SU-DHL-6 (cell line): ENCODE data around the gene NFATC1.
A peak's percentile ranks its signal among the peaks of the same experiment; 100 is the strongest.

Experiments
- H2AFZ ChIP-seq: fragments of 200-600 bp; sonication (generic); 2 replicates; pipeline ENCODE4 v1.6.1; 2014; ENCODE audit warnings: low read depth, mild to moderate bottlenecking, moderate library complexity, mixed read lengths, antibody characterized with exemption, low read length; ENCODE audit not compliant: severe bottlenecking
- H3F3A ChIP-seq: fragments of 200-600 bp; shearing (Covaris generic); 2 replicates; pipeline ENCODE4 v1.6.0; 2016; ENCODE audit warnings: antibody characterized with exemption, mild to moderate bottlenecking; ENCODE audit not compliant: insufficient read depth
- H3K27ac ChIP-seq: fragments of 200-600 bp; sonication (generic); 2 replicates; pipeline ENCODE4 v1.5.1; 2016; ENCODE audit warnings: low read depth, mild to moderate bottlenecking, low read length, moderate library complexity, mixed read lengths
- H3K27me3 ChIP-seq: fragments of 200-600 bp; sonication (generic), shearing (Covaris generic); 2 replicates; pipeline ENCODE4 v1.6.0; 2014; ENCODE audit warnings: mild to moderate bottlenecking, low read length
- H3K36me3 ChIP-seq: fragments of 200-600 bp; sonication (generic); 2 replicates; pipeline ENCODE4 v1.6.1; 2014; ENCODE audit warnings: mild to moderate bottlenecking, low read length, mixed read lengths
- H3K4me2 ChIP-seq: fragments of 300-600, 200-600 bp; shearing (Covaris generic), sonication (generic); 2 replicates; pipeline ENCODE4 v1.6.0; 2014; ENCODE audit warnings: low read length, low read depth, mild to moderate bottlenecking; ENCODE audit not compliant: poor library complexity, severe bottlenecking
- H3K4me3 ChIP-seq: fragments of 200-600 bp; sonication (generic); 2 replicates; pipeline ENCODE4 v1.5.1; 2014; ENCODE audit warnings: antibody characterized with exemption, low read length, mild to moderate bottlenecking, mixed read lengths; ENCODE audit not compliant: insufficient read depth, poor library complexity, severe bottlenecking
- H3K79me2 ChIP-seq: fragments of 200-600 bp; sonication (generic); 2 replicates; pipeline ENCODE4 v1.6.1; 2014; ENCODE audit warnings: mild to moderate bottlenecking, low read length, moderate library complexity; ENCODE audit not compliant: insufficient read depth
- H3K9ac ChIP-seq: fragments of 200-600 bp; sonication (generic); 2 replicates; pipeline ENCODE4 v1.7.0; 2014; ENCODE audit warnings: mild to moderate bottlenecking, low read length
- H3K9me2 ChIP-seq: fragments of 200-600 bp; sonication (generic); replicated peaks from 2 replicates; pipeline ENCODE4 v1.6.1; 2014; ENCODE audit warnings: low read length; ENCODE audit not compliant: insufficient read depth
- H3K9me3 ChIP-seq: fragments of 200-600 bp; sonication (generic); 2 replicates; pipeline ENCODE4 v1.6.1; 2014; ENCODE audit warnings: low read length, mixed read lengths; ENCODE audit not compliant: insufficient read depth
- H4K20me1 ChIP-seq: fragments of 200-600 bp; sonication (generic); 2 replicates; pipeline ENCODE4 v1.6.1; 2014; ENCODE audit warnings: low read depth, mild to moderate bottlenecking, antibody characterized with exemption, low read length, moderate library complexity, mixed read lengths
- EZH2phosphoT487 ChIP-seq: fragments of 200-600 bp; sonication (generic), shearing (Covaris generic); conservative IDR thresholded peaks from 2 replicates; pipeline ENCODE4 v1.6.1; 2018; ENCODE audit warnings: mild to moderate bottlenecking, antibody characterized with exemption, low read length, moderate library complexity, mixed read lengths
- TF ChIP-seq, protein P1 (sequence below): fragments of 200-600 bp; sonication (generic); IDR thresholded peaks from one replicate; pipeline ENCODE4 v1.5.1; 2017; ENCODE audit warnings: antibody characterized with exemption, mild to moderate bottlenecking, low read length, moderate library complexity; ENCODE audit not compliant: insufficient read depth, poor library complexity, severe bottlenecking

The NFATC1 gene

GRCh38 chr18:79520478-79521390 is 125.0 kb downstream of the NFATC1 start:
- H3K27me3 ChIP-seq, result no peaks in the 10 kb centered on the region
- no peak overlapping the region for H3K4me2 ChIP-seq
- no peaks in the 10 kb centered on the region for H3K9me3 ChIP-seq
- H3K9me2 ChIP-seq, result no peaks in the 10 kb centered on the region
- H3K4me3 ChIP-seq, result no peak overlapping the region
- no peak overlapping the region for H3K9ac ChIP-seq
- H2AFZ ChIP-seq, result no peak overlapping the region
- no peaks in the 10 kb centered on the region for H3K79me2 ChIP-seq
- H3K36me3 ChIP-seq, result no peaks in the 10 kb centered on the region
- no peak for TF ChIP-seq EZH2phosphoT487
- TF ChIP-seq, protein P1, sequence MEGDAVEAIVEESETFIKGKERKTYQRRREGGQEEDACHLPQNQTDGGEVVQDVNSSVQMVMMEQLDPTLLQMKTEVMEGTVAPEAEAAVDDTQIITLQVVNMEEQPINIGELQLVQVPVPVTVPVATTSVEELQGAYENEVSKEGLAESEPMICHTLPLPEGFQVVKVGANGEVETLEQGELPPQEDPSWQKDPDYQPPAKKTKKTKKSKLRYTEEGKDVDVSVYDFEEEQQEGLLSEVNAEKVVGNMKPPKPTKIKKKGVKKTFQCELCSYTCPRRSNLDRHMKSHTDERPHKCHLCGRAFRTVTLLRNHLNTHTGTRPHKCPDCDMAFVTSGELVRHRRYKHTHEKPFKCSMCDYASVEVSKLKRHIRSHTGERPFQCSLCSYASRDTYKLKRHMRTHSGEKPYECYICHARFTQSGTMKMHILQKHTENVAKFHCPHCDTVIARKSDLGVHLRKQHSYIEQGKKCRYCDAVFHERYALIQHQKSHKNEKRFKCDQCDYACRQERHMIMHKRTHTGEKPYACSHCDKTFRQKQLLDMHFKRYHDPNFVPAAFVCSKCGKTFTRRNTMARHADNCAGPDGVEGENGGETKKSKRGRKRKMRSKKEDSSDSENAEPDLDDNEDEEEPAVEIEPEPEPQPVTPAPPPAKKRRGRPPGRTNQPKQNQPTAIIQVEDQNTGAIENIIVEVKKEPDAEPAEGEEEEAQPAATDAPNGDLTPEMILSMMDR, result no peak
- no peak overlapping the region for H3K27ac ChIP-seq
- peaks cover 24% of the 10 kb centered on the region for H3F3A ChIP-seq
- H4K20me1 ChIP-seq, result no peaks in the 10 kb centered on the region

GRCh38 chr18:79521416-79522205 is 125.9 kb downstream of the NFATC1 start:
- Histone ChIP-seq H3K9ac (peak overlapping the region; percentile 61), H3K36me3 (no peaks in the 10 kb centered on the region), H2AFZ (no peak overlapping the region), H3K79me2 (no peaks in the 10 kb centered on the region), H3F3A (peaks cover 23% of the 10 kb centered on the region), H3K9me3 (no peaks in the 10 kb centered on the region), H3K4me3 (peak overlapping the region; percentile 20), H3K27ac (peak overlapping the region; percentile 91), H4K20me1 (no peaks in the 10 kb centered on the region), H3K27me3 (no peaks in the 10 kb centered on the region), H3K9me2 (no peaks in the 10 kb centered on the region), H3K4me2 (peak overlapping the region; percentile 57)
- TF ChIP-seq, protein P1, result no peak
- TF ChIP-seq EZH2phosphoT487, result no peak

GRCh38 chr18:79522451-79523205 is 126.9 kb downstream of the NFATC1 start:
- Histone ChIP-seq H3K9me3 (no peaks in the 10 kb centered on the region), H3K9me2 (no peaks in the 10 kb centered on the region), H3K4me3 (peak overlapping the region; percentile 20), H2AFZ (peak overlapping the region; percentile 2), H3K27me3 (no peaks in the 10 kb centered on the region), H3F3A (peaks cover 14% of the 10 kb centered on the region), H3K79me2 (no peaks in the 10 kb centered on the region), H3K4me2 (peak overlapping the region; percentile 57), H3K27ac (peak overlapping the region; percentile 91), H3K36me3 (no peaks in the 10 kb centered on the region), H3K9ac (peak overlapping the region; percentile 61), H4K20me1 (no peaks in the 10 kb centered on the region)
- TF ChIP-seq, protein P1, result no peak
- TF ChIP-seq EZH2phosphoT487, result no peak
